ENCODE data around the gene ELL.

The ELL gene

DNA sequence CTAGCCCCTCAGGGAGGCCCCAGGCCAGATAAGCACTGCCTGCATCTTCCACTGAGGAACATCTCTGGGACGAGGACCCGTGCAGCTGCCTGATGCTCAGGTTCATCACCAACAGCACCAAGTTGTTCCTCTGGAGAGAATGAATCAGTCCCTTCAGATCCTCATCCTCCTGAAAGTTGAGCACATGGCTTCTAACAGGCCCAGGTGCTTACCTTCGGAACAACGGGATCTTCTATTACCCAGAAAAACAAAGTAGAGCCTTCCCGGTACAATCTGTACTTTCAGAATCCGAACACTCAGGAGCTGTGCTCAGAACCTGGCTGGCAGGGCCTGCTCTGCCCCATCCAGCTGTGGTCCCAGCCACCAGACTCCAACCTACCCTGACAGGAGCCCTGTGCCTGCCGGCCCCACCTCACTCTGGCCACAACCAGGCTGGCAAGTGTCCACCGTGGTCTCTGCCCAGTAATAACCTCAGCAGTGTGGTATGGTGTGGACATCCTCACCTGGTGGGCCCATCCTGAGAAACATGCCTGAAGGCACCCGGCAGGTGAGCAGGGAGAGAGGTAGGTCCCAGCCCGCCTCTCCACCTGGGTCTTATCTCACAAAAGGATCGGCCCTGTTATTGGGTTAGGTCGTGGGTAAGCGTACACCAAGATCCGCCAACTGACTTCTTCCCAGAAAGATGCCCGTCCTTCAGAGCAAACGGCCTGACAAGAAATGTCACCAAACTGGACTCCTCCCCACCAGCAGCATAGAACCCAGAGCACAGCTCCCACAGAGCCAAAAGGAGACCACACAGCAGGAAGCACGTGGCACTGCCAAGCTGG lies 34.1 kb downstream of the ELL start:
- no peak for DNase-seq

DNA sequence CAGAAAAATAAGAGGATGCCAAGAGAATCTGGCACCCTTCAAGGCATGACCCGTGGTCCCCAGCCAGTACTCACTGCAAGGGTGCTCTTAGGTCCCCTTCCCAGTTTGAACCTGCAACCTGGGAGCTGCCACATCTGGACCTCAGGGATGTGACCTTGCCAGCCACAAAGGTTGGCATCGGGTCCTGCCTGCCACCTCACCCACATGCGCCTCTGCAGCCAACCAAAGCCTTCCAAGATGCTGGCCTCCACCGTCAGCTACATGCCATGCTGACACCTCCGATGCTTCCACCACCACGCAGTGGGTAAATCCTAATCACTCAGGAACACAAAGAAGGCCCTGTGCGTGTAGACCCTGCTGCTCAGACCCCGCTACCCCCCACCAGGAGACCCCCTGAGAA lies 35.1 kb downstream of the ELL start:
- no peak for DNase-seq

DNA sequence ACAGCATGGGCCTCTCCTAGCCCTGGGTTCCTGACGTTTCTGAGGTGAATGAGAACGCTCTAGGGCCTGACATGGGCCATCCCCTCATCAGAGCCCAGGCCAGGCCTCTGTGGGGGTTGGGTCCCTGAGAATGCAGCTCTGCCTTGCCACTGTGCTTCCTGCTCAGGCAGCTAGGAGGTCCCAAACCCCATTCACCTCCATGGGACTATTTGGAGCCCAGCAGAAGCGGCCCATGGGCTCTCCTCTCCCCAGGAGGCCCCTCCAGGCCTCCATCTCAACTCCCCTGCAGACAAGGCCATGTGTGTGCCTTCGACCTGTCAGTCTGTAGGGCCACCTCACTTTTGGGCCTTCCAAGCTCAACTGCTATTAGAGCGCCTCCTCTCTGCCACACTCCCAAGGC lies 36.9 kb downstream of the ELL start:
- no peak for DNase-seq

DNA sequence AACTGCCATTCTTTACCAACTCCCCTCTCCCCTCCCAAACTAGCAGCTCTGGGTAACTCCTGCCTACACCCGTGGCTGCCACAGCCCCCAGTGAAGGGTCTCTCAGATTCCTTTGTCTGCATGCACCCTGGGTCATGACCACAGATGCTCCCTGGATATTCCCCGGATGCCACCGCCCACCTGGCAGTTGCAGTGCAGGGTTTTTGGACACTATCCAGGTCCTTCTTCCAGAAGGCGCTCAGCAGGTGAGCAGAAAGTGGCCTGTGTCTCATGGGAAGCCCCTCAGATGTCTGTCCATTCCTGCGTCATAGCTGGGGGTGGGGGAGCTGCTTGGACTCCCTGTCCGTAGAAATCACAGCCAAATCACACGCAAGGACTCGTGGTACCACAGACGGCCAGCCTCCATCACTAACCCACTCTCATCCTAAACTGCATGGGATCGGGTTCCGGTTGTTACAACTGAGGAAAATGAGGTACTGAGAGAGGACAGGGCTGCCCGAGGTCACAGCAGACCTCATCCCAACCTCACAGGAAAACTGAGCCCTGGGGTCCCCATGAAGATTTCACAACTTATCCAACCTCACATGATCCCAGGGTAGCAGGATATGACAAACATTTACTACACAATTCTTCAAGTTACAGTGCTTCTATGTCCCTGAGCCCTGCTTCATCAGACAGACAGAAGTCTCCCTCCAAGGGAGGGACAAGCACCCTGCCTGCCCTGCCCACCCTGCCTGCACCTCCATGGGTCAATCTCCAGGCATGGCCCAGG lies 38.6 kb downstream of the ELL start:
- no peak for DNase-seq

GRCh38 chr19:18481505-18482222 lies 40.2 kb downstream of the ELL start:
- DNase-seq, result no peak

DNA sequence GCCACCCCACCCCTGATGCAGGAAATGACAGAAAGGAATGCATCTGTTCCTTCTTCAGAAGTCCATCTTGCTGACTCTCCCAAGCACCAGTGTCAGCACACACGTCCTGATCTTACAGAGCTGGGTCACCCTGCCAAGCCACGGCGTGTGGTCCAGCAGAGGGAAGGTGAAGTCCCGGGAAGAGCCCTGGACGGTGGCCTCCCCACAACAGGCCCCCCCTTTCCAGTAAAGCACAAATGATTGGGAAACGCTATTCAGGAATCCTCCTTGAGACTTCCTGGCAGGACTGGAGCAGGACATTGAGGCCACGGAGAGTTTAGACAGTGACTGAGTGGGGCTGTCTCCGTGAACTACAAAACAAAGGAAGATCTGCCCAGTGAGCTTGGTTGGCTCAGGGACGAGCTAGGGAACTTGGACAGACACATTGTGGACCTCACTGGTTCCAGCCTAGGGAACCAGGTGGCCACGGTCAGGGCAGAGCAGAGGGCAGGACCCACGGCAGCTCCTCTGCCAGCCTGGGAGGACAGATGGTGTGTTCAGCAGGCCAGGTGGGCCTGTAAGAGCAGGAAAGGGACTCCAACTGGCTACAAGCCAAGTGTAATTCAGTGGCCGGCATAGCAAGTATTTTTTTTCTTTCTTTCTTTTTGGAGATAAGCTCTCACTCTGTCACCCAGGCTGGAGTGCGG lies 41.7 kb downstream of the ELL start:
- DNase-seq, result no peak

DNA sequence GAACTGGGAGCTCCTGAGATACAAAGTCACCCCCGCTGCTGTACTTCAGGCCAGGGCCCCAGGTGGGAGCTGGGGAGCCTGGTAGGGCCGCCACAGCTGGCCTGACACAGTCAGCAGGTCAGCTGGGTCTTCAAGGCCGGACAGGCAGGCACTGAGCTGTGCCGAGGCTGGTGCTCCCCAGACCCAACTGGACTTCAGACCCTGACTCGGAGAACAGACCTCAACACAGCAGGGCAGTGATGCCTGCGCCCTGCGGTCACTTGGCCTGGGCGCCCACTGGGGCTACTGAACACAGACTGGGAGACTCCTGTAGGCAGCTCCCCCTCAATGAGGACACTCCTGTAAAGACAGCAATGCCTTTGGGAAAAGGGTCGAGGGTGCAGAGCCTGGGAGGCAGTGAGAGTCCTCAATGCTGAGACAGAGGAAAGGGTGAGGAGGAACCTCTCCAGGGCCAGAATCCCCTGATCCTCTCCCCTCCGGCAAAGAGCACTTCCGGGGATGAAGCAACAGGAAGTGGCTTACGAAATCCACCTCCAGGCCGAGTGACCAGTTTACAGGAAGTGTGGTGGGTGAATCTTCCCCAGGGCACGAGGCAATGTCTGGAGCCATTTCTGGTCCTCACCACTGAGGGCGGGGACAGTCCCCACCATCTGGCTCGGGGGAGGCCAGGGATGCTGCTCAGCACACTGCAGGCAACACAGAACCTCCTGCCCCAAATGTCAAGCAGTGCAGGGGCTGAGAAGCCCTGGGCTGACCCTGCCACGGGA lies 43.1 kb downstream of the ELL start:
- DNase-seq, result peak; percentile 86

- DNase-seq, result no peak
Measured at GRCh38 chr19:18477974-18478373, 43.9 kb downstream of the ELL start.

GRCh38 chr19:18477042-18477779 lies 44.7 kb downstream of the ELL start:
- DNase-seq, result no peak

DNA sequence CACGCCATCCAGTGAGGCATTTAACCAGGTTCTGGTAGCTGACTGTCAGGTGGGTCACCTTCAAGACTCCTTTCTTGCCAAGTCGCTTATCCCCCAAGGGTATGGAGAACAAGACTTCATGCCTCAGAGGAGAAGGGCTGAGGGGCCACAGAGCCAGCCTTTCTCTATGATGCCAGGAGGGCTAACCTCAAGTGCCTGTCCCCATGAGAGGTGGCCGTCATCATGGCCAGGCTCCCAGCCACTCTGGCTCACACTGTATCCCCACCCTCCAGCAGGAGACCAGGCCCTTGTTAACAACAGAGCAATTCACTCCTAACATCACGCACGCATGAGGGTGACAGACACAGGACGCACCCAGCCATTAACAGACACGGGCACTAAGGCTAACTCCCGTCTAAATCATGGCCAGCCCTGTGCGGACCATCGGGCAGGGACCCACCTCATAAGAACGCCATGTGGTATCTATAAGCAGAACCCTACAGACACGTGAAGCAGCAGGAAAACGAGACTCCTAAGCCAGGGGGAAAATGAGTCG lies 45.3 kb downstream of the ELL start:
- no peak for DNase-seq

GRCh38 chr19:18475762-18476331 lies 46.0 kb downstream of the ELL start:
- DNase-seq, result no peak

- no peak for DNase-seq
Measured at GRCh38 chr19:18475004-18475453, 46.8 kb downstream of the ELL start.

DNA sequence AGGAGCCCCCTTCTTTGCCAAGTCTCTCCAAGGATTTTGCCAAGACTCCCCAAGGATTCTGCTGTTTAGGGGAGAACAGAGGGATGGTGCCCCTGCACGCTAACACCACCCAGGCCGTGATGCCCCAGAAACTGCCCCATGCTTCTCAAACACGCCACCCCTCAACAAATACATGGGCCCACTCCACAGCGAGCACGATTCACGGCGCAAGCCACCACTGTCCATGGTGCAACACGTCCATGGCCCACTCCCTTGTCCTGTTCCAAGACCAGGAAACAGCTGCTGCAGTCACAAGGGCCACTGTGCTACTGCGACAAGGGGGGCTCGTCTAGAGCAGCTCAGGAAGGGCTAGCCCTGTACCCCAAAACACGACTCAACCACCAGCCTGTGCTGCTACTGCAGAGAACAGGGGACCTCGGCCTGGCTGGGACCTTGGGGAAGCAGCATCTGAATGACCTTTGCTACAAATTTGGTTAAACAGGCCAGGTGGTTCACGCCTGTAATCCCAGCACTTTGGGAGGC lies 47.4 kb downstream of the ELL start:
- no peak for DNase-seq

DNA sequence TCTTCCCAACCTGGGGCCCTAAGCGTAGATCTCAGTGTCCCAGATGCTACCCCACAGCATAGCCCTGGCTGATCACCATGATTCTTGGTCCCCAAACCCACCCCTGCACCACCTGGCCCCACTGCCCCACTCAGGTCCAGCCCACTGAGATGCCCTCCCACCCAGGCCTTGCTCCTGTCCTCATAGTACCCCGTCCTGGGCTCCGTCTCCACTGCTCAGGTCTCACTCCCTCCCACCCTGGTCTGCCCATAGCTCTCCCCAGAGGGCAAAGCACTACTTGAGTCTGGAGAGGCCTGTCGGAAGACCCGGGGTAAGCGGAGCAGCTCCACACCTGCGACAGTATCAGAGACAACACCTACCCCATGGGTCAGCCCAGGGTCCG lies 48.2 kb downstream of the ELL start:
- no peak for DNase-seq

- no peak for DNase-seq
Measured at GRCh38 chr19:18473003-18473705, 48.7 kb downstream of the ELL start.

GRCh38 chr19:18470787-18471186 lies 51.1 kb downstream of the ELL start:
- DNase-seq, result no peak

GRCh38 chr19:18469069-18469846 lies 52.6 kb downstream of the ELL start:
- peak; percentile 80 for DNase-seq

GRCh38 chr19:18468517-18468916 lies 53.4 kb downstream of the ELL start:
- DNase-seq, result no peak

- DNase-seq, result no peak
Measured at GRCh38 chr19:18467978-18468377, 53.9 kb downstream of the ELL start.
